ENCODE measurements around the gene PTGFRN.

PTGFRN gene

GRCh38 chr1:117030271-117030877 lies 120.7 kb downstream of the PTGFRN start:
- Histone ChIP-seq H2BK5ac (ENCODE audit: low read length) (no peak overlapping the region), H3K14ac (ENCODE audit: low read length) (no peak overlapping the region), H3K9ac (ENCODE audit: low read depth, low read length, poor library complexity) (no peak overlapping the region), H3K4ac (ENCODE audit: low read length) (no peak overlapping the region), H2BK12ac (ENCODE audit: low read length) (no peak overlapping the region), H4K8ac (ENCODE audit: low read depth, low read length) (no peak overlapping the region), H3K79me1 (ENCODE audit: low read depth, low read length) (no peaks in the 10 kb centered on the region), H4K91ac (ENCODE audit: low read depth, low read length, poor library complexity) (no peak overlapping the region), H3K4me1 (ENCODE audit: control insufficient read depth in 2 of 2, insufficient read depth in 1 of 2, low read depth in 1 of 2, low read length in 2 of 2) (peaks cover 2 to 4% of the 10 kb centered on the region in 2 donors), H2BK120ac (ENCODE audit: low read depth, low read length) (no peak overlapping the region), H3K27me3 (ENCODE audit: control insufficient read depth in 3 of 3, insufficient read depth in 3 of 3, low read depth in 1 of 3, low read length in 3 of 3) (no peaks in the 10 kb centered on the region), H3K23ac (ENCODE audit: low read depth, low read length, poor library complexity) (no peak overlapping the region), H2AFZ (ENCODE audit: low read length) (no peak overlapping the region), H2BK15ac (ENCODE audit: low read length) (no peak overlapping the region), H2AK5ac (ENCODE audit: low read depth, low read length) (no peak overlapping the region), H3K4me3 (ENCODE audit: low read length in 2 of 2) (no peak overlapping the region), H3K27ac (replicated peaks; ENCODE audit: low read length) (no peak overlapping the region), H3K9me3 (replicated peaks in 1 of 2; ENCODE audit: control insufficient read depth in 2 of 2, insufficient read depth in 1 of 2, low read depth in 1 of 2, low read length in 2 of 2) (peaks cover 0 to 2% of the 10 kb centered on the region in 2 donors), H3K4me2 (ENCODE audit: insufficient read depth, low read length, poor library complexity, severe bottlenecking) (no peak overlapping the region), H3K18ac (ENCODE audit: low read length) (no peak overlapping the region), H3K36me3 (replicated peaks in 1 of 2; ENCODE audit: control insufficient read depth in 2 of 2, insufficient read depth in 2 of 2, low read length in 2 of 2) (no peaks in the 10 kb centered on the region)
- WGBS, 2 donors (ENCODE audit: extremely low coverage in 2 of 2, insufficient read length in 2 of 2, insufficient replicate concordance in 1 of 2), result no CpG with 5 or more reads among the region's 1 CpG
- DNase-seq (ENCODE audit: low spot score), result no peak

GRCh38 chr1:117032266-117032665 lies 122.5 kb downstream of the PTGFRN start:
- no peak for DNase-seq (ENCODE audit: low spot score)
- no peak overlapping the region for H3K4me3 ChIP-seq (ENCODE audit: low read length in 2 of 2)
- no peak overlapping the region for H2BK5ac ChIP-seq (ENCODE audit: low read length)
- no peak overlapping the region for H2AFZ ChIP-seq (ENCODE audit: low read length)
- H4K91ac ChIP-seq (ENCODE audit: low read depth, low read length, poor library complexity), result no peak overlapping the region
- no CpG with 5 or more reads among the region's 3 CpGs for WGBS, 2 donors (ENCODE audit: extremely low coverage in 2 of 2, insufficient read length in 2 of 2, insufficient replicate concordance in 1 of 2)
- no peak overlapping the region for H3K4me2 ChIP-seq (ENCODE audit: insufficient read depth, low read length, poor library complexity, severe bottlenecking)
- H3K14ac ChIP-seq (ENCODE audit: low read length), result no peak overlapping the region
- no peaks in the 10 kb centered on the region for H3K36me3 ChIP-seq (replicated peaks in 1 of 2; ENCODE audit: control insufficient read depth in 2 of 2, insufficient read depth in 2 of 2, low read length in 2 of 2)
- no peak overlapping the region for H2BK15ac ChIP-seq (ENCODE audit: low read length)
- H3K23ac ChIP-seq (ENCODE audit: low read depth, low read length, poor library complexity), result no peak overlapping the region
- peaks cover 0 to 2% of the 10 kb centered on the region in 2 donors for H3K9me3 ChIP-seq (replicated peaks in 1 of 2; ENCODE audit: control insufficient read depth in 2 of 2, insufficient read depth in 1 of 2, low read depth in 1 of 2, low read length in 2 of 2)
- no peak overlapping the region for H3K9ac ChIP-seq (ENCODE audit: low read depth, low read length, poor library complexity)
- peaks cover 3 to 4% of the 10 kb centered on the region in 2 donors for H3K4me1 ChIP-seq (ENCODE audit: control insufficient read depth in 2 of 2, insufficient read depth in 1 of 2, low read depth in 1 of 2, low read length in 2 of 2)
- H3K27me3 ChIP-seq (ENCODE audit: control insufficient read depth in 3 of 3, insufficient read depth in 3 of 3, low read depth in 1 of 3, low read length in 3 of 3), result no peaks in the 10 kb centered on the region
- H2BK120ac ChIP-seq (ENCODE audit: low read depth, low read length), result no peak overlapping the region
- H3K79me1 ChIP-seq (ENCODE audit: low read depth, low read length), result no peaks in the 10 kb centered on the region
- no peak overlapping the region for H3K18ac ChIP-seq (ENCODE audit: low read length)
- H3K4ac ChIP-seq (ENCODE audit: low read length), result no peak overlapping the region
- H4K8ac ChIP-seq (ENCODE audit: low read depth, low read length), result no peak overlapping the region
- no peak overlapping the region for H2AK5ac ChIP-seq (ENCODE audit: low read depth, low read length)
- no peak overlapping the region for H2BK12ac ChIP-seq (ENCODE audit: low read length)
- H3K27ac ChIP-seq (replicated peaks; ENCODE audit: low read length), result no peak overlapping the region

- Histone ChIP-seq H2AK5ac (ENCODE audit: low read depth, low read length) (no peak overlapping the region), H2BK15ac (ENCODE audit: low read length) (no peak overlapping the region)
Observed at GRCh38 chr1:117032681-117033539, 123.2 kb downstream of the PTGFRN start.

GRCh38 chr1:117033772-117034171 lies 124.1 kb downstream of the PTGFRN start:
- no peak overlapping the region for H4K8ac ChIP-seq (ENCODE audit: low read depth, low read length)
- WGBS, 2 donors (ENCODE audit: extremely low coverage in 2 of 2, insufficient read length in 2 of 2, insufficient replicate concordance in 1 of 2), result no CpG with 5 or more reads among the region's 7 CpGs
- H3K9me3 ChIP-seq (replicated peaks in 1 of 2; ENCODE audit: control insufficient read depth in 2 of 2, insufficient read depth in 1 of 2, low read depth in 1 of 2, low read length in 2 of 2), result peaks cover 0 to 4% of the 10 kb centered on the region in 2 donors
- no peak overlapping the region for H3K4ac ChIP-seq (ENCODE audit: low read length)
- H2BK5ac ChIP-seq (ENCODE audit: low read length), result no peak overlapping the region
- H3K79me1 ChIP-seq (ENCODE audit: low read depth, low read length), result no peaks in the 10 kb centered on the region
- H2BK12ac ChIP-seq (ENCODE audit: low read length), result no peak overlapping the region
- H3K27ac ChIP-seq (replicated peaks; ENCODE audit: low read length), result no peak overlapping the region
- H2AK5ac ChIP-seq (ENCODE audit: low read depth, low read length), result no peak overlapping the region
- H2BK15ac ChIP-seq (ENCODE audit: low read length), result no peak overlapping the region
- no peaks in the 10 kb centered on the region for H3K27me3 ChIP-seq (ENCODE audit: control insufficient read depth in 3 of 3, insufficient read depth in 3 of 3, low read depth in 1 of 3, low read length in 3 of 3)
- no peak for DNase-seq (ENCODE audit: low spot score)
- no peak overlapping the region for H3K4me3 ChIP-seq (ENCODE audit: low read length in 2 of 2)
- H2BK120ac ChIP-seq (ENCODE audit: low read depth, low read length), result no peak overlapping the region
- peaks cover 3 to 4% of the 10 kb centered on the region in 2 donors for H3K4me1 ChIP-seq (ENCODE audit: control insufficient read depth in 2 of 2, insufficient read depth in 1 of 2, low read depth in 1 of 2, low read length in 2 of 2)
- no peak overlapping the region for H4K91ac ChIP-seq (ENCODE audit: low read depth, low read length, poor library complexity)
- no peak overlapping the region for H3K9ac ChIP-seq (ENCODE audit: low read depth, low read length, poor library complexity)
- H3K14ac ChIP-seq (ENCODE audit: low read length), result no peak overlapping the region
- no peak overlapping the region for H2AFZ ChIP-seq (ENCODE audit: low read length)
- no peaks in the 10 kb centered on the region for H3K36me3 ChIP-seq (replicated peaks in 1 of 2; ENCODE audit: control insufficient read depth in 2 of 2, insufficient read depth in 2 of 2, low read length in 2 of 2)
- H3K18ac ChIP-seq (ENCODE audit: low read length), result no peak overlapping the region
- no peak overlapping the region for H3K4me2 ChIP-seq (ENCODE audit: insufficient read depth, low read length, poor library complexity, severe bottlenecking)
- no peak overlapping the region for H3K23ac ChIP-seq (ENCODE audit: low read depth, low read length, poor library complexity)

More at GRCh38 chr1:117032681-117033539, 123.2 kb downstream of the PTGFRN start:
- WGBS, 2 donors (ENCODE audit: extremely low coverage in 2 of 2, insufficient read length in 2 of 2, insufficient replicate concordance in 1 of 2), result no CpG with 5 or more reads among the region's 11 CpGs
- H3K9ac ChIP-seq (ENCODE audit: low read depth, low read length, poor library complexity), result no peak overlapping the region
- H3K4ac ChIP-seq (ENCODE audit: low read length), result no peak overlapping the region
- no peak overlapping the region for H2AFZ ChIP-seq (ENCODE audit: low read length)
- H3K27ac ChIP-seq (replicated peaks; ENCODE audit: low read length), result no peak overlapping the region
- no peak overlapping the region for H2BK12ac ChIP-seq (ENCODE audit: low read length)
- H4K8ac ChIP-seq (ENCODE audit: low read depth, low read length), result no peak overlapping the region
- no peak overlapping the region for H2BK5ac ChIP-seq (ENCODE audit: low read length)
- no peak overlapping the region for H3K18ac ChIP-seq (ENCODE audit: low read length)
- H2BK120ac ChIP-seq (ENCODE audit: low read depth, low read length), result no peak overlapping the region
- H3K14ac ChIP-seq (ENCODE audit: low read length), result no peak overlapping the region
- H3K4me2 ChIP-seq (ENCODE audit: insufficient read depth, low read length, poor library complexity, severe bottlenecking), result no peak overlapping the region
- H3K79me1 ChIP-seq (ENCODE audit: low read depth, low read length), result no peaks in the 10 kb centered on the region
- H3K36me3 ChIP-seq (replicated peaks in 1 of 2; ENCODE audit: control insufficient read depth in 2 of 2, insufficient read depth in 2 of 2, low read length in 2 of 2), result no peaks in the 10 kb centered on the region
- DNase-seq (ENCODE audit: low spot score), result no peak
- H3K9me3 ChIP-seq (replicated peaks in 1 of 2; ENCODE audit: control insufficient read depth in 2 of 2, insufficient read depth in 1 of 2, low read depth in 1 of 2, low read length in 2 of 2), result peaks cover 0 to 2% of the 10 kb centered on the region in 2 donors
- no peak overlapping the region for H4K91ac ChIP-seq (ENCODE audit: low read depth, low read length, poor library complexity)
- H3K4me3 ChIP-seq (ENCODE audit: low read length in 2 of 2), result no peak overlapping the region
- H3K23ac ChIP-seq (ENCODE audit: low read depth, low read length, poor library complexity), result no peak overlapping the region
- H3K27me3 ChIP-seq (ENCODE audit: control insufficient read depth in 3 of 3, insufficient read depth in 3 of 3, low read depth in 1 of 3, low read length in 3 of 3), result no peaks in the 10 kb centered on the region
- peaks cover 3 to 4% of the 10 kb centered on the region in 2 donors for H3K4me1 ChIP-seq (ENCODE audit: control insufficient read depth in 2 of 2, insufficient read depth in 1 of 2, low read depth in 1 of 2, low read length in 2 of 2)

Measured in neuronal stem cell (in vitro differentiated cells).